T-helper 1 cell treated with Interleukin-12 subunit alpha and Interleukin-12 subunit beta and Interleukin-4 antibody, amounts not matched to agents 30 μg/mL and 1 μg/mL, for 36 hours (primary cell): ENCODE results near the gene RAD51.

Experiments
- H3K27ac Mint-ChIP-seq: one replicate; pipeline ENCODE4 v1.8.0; 2021; ENCODE audit warnings: mild to moderate bottlenecking, mixed read lengths
- H3K27me3 Mint-ChIP-seq: one replicate; pipeline ENCODE4 v1.8.0; 2021; ENCODE audit warnings: low read depth, mixed read lengths
- H3K36me3 Mint-ChIP-seq: one replicate; pipeline ENCODE4 v1.8.0; 2021; ENCODE audit warnings: low read depth, mixed read lengths
- H3K4me1 Mint-ChIP-seq: one replicate; pipeline ENCODE4 v1.8.0; 2021; ENCODE audit warnings: low read depth, mixed read lengths
- H3K4me3 Mint-ChIP-seq: one replicate; pipeline ENCODE4 v1.8.0; 2021; ENCODE audit warnings: mild to moderate bottlenecking, moderate library complexity, mixed read lengths
- H3K9me3 Mint-ChIP-seq: one replicate; pipeline ENCODE4 v1.8.0; 2021; ENCODE audit warnings: mixed read lengths

RAD51 gene

DNA sequence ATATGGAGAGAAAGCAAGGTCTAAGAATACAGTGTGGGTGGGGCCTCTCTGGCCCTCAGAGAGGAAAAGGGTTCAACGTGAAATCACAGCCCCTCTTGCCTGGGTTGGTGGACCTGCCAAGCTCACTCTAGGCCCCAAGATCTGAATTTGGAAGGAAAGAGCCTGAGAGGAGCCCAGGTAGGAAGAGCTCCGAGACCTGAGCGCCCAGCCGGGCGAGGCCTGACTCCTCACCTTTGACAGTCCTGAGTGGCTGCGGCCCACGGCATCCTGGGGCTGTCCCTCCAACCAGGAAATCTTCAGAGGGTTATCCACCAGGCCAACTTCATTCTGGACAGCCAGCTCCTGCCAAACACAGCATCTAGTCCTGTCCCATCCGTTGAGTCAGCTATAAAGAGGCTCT lies 78.5 kb downstream of the RAD51 start:
- Mint-ChIP-seq H3K9me3 (no peaks in the 10 kb centered on the region), H3K27me3 (no peaks in the 10 kb centered on the region), H3K4me3 (no peak overlapping the region), H3K36me3 (peaks cover 15% of the 10 kb centered on the region), H3K27ac (no peak overlapping the region), H3K4me1 (peaks cover 14% of the 10 kb centered on the region)

DNA sequence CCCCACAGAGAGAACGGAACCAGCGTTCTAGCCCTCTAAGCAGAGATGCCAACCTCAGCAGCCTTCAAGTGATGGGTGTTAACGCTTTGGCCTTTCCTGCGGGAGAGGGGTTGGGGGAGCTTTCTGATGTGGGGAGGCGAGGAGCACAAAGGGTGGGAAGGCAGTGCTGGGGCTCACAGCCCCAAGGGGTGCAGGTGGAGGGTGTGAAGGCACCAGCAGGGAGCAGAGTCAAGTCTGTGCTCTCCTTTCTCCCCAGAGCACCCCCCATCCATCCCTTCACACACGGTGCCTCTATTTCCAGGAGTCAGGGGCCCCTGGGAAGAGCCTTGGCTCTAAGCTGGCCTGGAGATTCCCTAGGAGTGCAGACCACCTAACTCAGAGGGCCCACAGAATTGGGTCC lies 78.9 kb downstream of the RAD51 start:
- Mint-ChIP-seq H3K36me3 (peaks cover 16% of the 10 kb centered on the region), H3K9me3 (no peaks in the 10 kb centered on the region), H3K4me1 (peaks cover 12% of the 10 kb centered on the region), H3K4me3 (no peak overlapping the region), H3K27me3 (no peaks in the 10 kb centered on the region), H3K27ac (no peak overlapping the region)

DNA sequence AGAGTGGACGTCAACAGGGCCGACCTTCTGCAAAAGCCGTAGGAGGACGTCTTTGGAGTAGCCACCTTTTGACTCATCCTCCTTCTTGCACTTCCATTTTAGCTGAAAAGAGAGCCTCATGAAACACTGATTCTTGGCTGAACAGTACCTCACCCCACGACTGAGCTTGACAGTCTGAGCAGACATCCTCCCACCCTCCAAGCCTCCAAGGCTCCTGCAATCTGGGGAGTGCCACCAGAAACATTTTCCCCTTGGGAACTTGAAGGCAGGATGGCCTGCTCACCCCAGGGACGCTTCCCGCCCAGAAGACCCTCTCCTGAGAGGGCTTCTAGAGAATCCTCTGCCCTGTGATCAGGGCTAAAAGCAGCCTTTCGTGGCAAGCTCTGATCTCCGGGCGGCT lies 80.0 kb downstream of the RAD51 start:
- H3K4me1 Mint-ChIP-seq = peaks cover 7% of the 10 kb centered on the region
- peaks cover 17% of the 10 kb centered on the region for H3K36me3 Mint-ChIP-seq
- no peak overlapping the region for H3K27ac Mint-ChIP-seq
- no peaks in the 10 kb centered on the region for H3K27me3 Mint-ChIP-seq
- H3K9me3 Mint-ChIP-seq = no peaks in the 10 kb centered on the region
- H3K4me3 Mint-ChIP-seq = no peak overlapping the region

DNA sequence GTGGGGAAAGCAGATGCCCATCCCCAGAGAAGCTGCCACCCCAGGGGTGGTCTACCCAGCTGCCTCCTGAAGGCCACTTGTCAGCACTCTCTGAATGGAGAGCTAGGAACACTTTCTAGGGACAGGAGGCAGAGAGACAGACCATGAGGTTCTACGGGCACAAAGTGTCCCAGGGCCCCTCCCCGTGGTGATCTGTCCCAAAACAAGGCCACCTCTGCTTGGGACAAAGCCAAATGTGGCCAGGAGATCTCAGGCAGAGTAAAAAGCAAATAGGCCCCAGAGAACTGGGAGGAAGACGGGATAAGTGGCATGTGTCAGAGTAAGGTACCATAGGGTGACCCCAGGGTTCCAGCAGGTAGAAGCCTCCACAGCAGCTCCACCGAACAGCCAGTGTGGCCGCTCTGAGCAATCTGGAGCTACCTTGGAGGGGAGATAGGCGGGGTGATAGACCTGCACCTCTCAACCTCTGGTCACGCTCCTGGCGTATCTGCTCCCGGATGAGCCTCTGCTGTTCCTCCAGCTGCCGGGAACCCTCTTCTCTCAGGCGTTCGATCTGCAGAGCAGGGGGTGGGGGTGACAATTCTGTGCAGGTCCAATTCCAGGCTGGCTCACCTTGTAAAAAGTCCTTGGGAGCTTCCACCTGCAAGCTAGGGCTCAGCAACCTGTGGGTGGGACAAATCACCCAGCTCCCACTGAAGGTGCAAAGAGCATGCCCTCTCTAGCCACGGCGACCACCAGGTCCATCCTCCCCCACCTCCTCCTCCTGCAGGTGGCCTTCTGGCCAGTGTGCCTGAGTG lies 81.0 kb downstream of the RAD51 start:
- Mint-ChIP-seq H3K36me3 (peaks cover 17% of the 10 kb centered on the region), H3K4me3 (no peak overlapping the region), H3K27me3 (no peaks in the 10 kb centered on the region), H3K27ac (no peak overlapping the region), H3K9me3 (no peaks in the 10 kb centered on the region), H3K4me1 (peaks cover 10% of the 10 kb centered on the region)

DNA sequence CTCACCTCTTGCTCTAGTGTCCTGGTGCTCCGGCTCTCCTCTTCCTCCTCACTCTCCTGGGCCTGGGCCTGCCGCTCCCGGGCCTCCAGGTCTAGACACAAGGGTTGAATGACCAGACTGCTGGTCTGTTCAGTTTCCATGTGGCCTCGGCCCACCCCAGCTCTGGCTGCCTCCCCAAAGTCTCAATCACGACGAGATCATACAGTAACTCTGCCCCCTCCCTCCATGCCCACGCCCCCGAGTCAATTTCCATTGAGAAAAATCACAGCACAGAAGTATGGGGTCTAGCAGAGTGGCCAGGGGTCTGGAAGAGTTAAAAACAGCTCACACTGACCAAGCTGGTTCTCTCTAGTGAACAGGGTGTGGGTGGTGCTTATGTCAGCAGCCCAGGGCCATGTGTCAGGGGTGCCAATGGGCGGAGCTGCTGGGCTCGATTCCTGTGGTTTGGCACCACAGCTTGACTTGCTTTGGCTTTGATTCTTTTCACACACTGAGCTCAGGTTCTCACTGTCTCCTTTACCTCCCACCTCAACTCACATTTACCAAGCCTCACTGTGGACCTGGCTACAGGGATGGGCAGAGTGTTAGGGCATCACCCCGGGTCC lies 81.7 kb downstream of the RAD51 start:
- Mint-ChIP-seq H3K36me3 (peaks cover 17% of the 10 kb centered on the region), H3K27ac (peak overlapping the region; percentile 12), H3K27me3 (no peaks in the 10 kb centered on the region), H3K9me3 (no peaks in the 10 kb centered on the region), H3K4me3 (no peak overlapping the region), H3K4me1 (peaks cover 10% of the 10 kb centered on the region)
